GM19372 (cell line): ENCODE results near the gene CKLF.
A peak's percentile ranks its signal among the peaks of the same experiment; 100 is the strongest.
"Not testable (repeated sequence)": the region's sequence is repeated elsewhere in the genome, so short reads cannot be mapped to it uniquely, and the experiment has no call there.

ENCODE experiments used
- ATAC-seq: cut with Tn5 transposase; IDR thresholded peaks from one replicate; pipeline ENCODE4 v1.9.1; 2021; ENCODE audit warnings: mild to moderate bottlenecking, low read depth, moderate library complexity; ENCODE audit not compliant: unreplicated experiment

Gene CKLF

DNA sequence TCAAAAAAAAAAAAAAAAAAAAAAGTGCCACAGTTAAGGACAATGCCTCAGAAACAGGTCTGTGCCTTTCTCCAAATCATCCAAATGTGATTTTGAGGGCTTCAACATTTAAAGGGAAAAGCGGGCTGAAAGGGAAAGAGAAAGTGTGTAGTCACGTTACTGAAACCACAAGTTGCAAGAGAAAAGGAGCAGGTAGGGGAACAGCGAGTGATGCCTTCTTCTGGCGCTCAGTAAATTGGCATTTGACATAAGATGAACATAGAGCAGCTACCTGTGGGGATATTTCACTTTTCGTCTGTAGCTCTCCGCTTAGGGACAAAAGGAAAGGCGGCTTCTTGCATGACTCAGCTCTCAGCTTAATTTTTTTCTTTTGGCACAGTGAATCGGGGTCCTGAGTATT is 37.9 kb downstream of the CKLF start:
- no peak for ATAC-seq

DNA sequence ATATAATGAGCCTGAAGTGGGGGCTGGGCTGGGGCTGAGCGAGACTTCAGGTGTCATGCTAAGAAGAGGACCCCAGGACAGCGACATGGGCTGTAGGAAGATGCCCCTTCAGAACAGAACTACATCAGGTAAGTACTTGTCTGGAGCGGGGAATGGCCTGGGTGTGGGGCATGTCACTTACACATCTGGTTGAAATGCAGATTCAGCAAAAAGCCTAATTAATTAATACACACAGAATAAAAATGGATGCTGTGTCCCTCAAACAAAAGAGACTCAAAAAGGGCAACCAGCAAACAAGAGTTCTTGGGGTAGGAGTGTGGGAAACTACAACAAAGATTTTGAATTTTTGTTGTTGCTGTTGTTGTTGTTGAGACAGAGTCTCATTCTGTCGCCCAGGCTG is 38.6 kb downstream of the CKLF start:
- ATAC-seq: no peak

DNA sequence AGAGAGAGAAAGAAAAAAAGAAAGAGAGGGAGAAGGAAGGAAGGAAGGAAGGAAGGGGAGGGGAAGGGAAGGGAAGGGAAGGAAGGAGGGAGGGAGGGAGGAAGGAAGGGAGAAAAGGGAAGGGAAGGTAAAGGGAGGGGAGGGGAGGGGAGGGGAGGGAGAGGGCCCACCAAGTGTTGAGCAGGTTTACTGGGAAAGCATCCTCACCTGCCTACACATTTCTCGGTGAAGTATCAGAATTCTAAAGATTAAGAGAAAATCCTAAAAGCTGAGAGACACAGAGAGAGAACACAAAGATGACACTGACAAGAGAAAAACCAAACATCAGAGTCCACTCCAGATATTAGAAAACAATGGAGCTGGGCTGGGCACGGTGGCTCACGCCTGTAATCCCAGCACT is 39.9 kb downstream of the CKLF start:
- no peak for ATAC-seq

DNA sequence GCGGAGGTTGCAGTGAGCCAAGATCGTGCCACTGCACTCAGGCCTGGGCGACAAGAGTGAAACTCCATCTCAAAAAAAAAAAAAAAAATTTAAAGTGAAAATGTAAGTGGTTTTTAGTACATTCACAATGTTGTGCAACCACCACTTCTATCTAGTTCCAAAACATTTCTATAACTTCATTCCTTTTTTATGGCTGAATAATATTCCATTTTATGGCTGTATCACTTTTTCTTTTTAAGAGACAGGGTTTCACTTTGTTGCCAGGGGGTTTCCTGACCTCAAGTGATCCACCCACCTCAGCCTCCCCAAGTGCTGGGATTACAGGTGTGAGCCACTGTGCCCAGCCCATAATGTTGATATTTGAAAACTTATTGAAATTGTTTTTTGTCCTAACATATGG is 40.4 kb downstream of the CKLF start:
- no peak for ATAC-seq

DNA sequence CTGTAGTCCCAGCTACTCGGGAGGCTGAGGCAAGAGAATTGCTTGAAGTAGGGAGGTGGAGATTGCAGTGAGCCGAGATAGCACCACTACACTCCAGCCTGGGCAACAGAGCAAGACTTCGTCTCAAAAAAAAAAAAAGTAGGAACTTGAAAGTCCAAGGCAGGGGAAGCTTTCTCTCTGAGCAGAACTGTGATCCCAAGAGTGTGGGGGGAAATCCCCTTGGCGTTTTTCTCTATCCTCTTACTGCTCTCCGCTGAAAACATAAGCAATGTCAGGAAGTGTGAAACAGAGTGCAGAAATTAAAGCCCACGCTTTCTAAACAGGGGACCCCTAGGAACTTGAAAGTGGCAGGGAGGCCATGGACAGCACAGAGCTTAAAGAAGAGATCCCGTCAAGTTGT is 42.4 kb downstream of the CKLF start:
- no peak for ATAC-seq

DNA sequence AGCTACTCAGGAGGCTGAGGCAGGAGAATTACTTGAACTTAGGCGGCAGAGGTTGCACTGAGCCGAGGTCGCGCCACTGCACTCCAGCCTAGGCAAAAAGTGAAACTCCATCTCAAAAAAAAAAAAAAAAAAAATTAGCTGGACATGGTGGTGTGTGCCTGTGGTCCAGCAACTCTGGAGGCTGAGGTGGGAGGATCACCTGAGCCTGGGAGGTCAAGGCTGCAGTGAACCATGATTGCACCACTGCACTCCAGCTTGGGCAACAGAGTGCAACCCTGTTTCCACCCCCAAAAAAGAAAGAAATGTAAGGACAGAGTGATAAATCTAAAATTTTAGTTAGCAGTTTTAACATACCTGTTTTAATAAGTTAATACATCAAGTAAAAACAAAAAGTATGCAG is 44.2 kb downstream of the CKLF start:
- not testable (repeated sequence) for ATAC-seq

DNA sequence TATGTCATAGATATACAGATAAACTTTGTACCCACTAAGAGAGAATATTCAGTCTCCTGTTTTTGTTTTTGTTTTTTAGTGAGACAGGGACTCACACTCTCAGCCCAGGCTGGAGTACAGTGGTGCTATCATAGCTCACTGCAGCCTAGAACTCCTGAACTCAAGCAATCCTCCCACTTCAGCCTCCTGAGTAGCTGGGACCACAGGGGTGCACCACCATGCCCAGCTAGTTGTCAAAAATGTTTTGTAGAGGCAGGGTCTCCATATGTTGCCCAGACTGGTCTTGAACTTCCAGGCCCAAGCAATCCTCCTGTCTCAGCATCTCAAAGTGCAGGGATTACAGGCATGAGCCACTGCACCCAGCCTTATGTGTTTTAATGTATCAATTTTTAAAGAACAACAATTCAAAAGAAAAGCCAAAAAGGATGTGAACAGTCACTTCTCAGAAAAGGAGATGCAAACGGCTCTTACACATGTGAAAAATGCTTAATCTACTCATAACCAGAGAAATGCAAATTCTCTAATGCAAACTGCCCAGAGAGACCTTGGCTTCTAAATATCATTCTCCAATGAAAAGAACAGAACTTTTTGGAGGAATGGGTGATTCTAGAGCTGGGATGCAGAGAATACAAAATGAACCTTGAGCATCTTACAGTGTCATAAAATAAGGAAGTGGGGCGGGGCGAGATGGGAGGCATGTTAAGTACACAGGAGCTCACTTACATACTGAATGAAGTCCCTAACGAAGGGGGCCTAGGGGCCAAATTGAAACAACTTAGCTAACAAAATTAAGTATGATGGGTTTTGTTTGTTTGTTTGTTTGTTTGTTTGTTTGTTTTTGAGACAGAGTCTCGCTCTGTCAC is 44.8 kb downstream of the CKLF start:
- ATAC-seq: no peak

DNA sequence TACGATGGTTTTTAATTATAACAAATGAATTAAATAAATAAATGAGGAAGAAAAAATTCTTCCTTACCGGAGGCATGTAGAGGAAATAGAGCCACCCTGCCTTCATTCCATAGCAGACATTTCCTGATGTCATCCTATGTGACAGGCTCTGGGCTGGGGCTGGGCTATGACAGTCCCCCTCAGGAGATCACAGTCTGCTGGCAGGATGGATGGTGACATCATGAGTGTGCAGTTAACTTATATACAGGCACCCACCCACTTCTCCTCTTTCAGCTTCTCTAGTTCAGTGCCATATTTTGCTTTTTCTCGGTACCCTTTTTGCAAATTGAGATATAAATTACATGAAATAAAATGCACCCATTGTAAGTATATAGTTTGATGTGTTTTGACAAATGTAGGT is 45.7 kb downstream of the CKLF start:
- ATAC-seq: no peak

DNA sequence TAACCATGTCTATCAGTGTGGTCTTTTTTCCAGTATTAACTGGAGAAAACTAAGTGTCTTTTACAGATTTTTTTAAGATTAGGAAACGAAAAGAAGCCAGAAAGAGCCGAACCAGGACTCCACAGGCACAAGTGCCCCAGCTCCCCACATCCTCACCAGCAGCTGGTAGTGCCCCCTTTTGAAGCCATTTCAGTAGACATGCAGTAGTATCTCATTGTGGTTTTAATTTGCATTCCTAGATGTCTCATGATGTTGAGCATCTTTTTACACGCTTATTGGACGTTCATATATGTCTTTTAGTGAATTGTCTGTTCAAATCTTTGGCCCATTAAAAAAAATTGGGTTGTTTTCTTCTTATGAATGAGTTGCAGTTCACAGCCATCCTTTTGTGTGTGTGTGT is 47.4 kb downstream of the CKLF start:
- no peak for ATAC-seq

DNA sequence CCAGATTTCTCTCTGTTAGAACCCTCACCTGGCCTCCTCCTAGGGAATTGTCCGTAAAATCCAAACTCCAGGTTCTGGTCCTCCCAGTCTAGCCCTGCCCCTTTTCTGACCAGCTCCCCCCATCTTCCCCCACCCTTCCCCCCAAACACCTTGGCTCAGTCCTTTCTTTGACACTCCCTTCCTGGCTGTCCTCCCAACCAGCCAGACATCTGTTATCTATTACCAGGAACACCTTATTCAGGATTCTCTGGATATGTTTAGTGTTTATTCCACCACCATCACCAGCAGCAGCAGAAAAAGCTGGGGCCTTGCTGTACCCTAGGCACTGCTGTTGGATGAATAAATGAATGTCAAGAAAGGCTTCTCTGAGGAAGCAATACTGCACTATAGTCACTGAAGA is 48.1 kb downstream of the CKLF start:
- ATAC-seq: no peak

DNA sequence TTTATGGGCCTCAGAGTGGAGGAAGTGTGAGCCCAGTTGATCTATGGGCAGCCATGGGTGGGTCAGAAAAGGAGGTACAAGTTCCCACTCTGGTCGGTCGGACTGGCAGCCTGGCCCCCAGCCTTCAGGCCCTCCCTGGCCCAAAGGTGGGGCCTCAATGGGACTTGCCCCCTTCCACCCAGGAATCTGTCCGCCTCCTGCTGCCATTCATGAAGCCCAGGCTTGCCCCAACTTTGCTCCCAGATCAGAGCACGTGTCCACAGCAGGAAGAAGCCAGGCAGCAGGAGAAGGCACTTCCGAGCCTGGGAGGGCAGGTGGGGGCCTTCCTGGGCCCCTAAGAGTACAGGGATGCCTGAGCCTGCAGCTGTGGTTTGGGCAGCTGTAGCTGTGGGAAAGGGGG is 49.1 kb downstream of the CKLF start:
- no peak for ATAC-seq

DNA sequence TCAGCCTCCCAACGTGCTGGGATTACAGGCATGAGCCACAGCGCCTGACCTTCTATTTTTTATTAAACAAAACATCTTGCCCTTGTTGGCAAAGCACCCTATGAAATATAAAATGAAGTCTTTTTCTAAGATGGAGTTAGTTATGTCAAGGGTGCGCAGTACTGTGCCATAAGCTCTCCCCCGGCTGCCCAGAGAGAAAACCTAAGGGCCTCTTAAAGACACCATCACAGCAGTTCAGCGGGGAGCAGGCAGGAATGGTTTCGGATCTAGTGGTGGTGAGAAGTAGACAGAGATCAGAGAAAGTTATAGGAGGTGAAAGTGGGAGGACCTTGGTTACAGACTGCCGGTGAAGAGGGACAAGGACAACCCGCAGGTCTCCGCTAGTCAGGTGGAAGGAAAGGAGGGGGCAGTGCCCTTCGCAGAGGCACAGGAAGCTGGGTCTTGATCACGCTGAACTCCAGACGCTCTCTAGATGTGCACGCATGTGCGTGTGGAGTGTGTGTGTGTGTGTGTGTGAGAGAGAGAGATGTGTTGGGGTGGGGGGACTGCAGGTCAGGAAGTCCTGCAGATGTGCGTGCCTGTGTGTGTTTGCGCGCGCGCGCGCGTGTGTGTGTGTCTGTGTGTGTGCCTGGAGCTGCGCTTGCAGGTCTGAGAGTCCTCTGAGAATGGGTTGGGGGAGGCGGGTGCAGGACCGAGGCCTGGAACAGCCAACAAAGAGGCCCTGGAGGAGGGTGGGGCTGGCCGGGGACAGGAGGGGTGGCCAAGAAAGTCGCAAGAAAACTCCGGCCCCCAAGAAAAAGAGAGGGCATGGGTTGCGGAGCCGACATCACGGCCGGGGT is 51.4 kb downstream of the CKLF start:
- no peak for ATAC-seq

DNA sequence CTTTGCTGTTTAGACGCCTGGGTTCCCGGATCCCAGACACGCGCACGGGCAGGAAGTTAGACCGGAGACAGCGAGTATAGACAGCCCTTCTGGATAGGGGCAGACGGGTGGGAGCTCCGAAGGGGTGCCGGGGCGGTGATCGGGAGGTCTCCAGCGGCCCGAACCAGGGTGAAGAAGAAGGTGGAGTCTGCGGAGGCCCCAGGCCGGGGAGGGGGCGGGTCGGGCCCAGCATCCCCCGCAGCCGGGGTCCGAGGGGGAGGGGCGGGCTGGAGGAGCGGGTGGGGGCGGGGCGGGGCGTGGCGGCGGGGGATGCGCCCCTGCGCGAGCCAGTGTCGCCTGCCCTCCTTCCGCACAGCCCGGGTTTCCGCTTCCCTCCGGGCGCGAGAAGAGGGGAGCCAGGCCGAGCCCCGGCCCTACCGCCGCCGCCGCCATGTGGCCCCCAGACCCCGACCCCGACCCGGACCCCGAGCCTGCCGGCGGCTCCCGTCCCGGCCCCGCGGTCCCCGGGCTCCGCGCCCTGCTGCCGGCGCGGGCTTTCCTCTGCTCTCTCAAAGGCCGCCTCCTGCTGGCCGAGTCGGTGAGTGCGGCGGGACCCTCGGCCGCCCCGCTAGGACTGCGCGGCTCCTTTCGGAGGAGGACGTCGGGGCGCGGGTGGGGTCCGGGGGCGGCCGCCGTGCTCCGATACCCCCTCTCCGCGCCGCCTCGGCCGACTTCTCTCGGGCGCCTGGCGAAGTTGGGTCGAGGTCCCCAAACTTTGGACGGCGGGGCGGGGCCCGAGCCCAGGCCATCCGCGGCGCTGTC is 52.2 kb downstream of the CKLF start, which contains the start of gene CMTM3:
TSS of gene CMTM3 (plus strand) at position 329 of the 801 bp plus-strand sequence. CDS start at position 431, 102 bp downstream.
- ATAC-seq: peak; percentile 55

DNA sequence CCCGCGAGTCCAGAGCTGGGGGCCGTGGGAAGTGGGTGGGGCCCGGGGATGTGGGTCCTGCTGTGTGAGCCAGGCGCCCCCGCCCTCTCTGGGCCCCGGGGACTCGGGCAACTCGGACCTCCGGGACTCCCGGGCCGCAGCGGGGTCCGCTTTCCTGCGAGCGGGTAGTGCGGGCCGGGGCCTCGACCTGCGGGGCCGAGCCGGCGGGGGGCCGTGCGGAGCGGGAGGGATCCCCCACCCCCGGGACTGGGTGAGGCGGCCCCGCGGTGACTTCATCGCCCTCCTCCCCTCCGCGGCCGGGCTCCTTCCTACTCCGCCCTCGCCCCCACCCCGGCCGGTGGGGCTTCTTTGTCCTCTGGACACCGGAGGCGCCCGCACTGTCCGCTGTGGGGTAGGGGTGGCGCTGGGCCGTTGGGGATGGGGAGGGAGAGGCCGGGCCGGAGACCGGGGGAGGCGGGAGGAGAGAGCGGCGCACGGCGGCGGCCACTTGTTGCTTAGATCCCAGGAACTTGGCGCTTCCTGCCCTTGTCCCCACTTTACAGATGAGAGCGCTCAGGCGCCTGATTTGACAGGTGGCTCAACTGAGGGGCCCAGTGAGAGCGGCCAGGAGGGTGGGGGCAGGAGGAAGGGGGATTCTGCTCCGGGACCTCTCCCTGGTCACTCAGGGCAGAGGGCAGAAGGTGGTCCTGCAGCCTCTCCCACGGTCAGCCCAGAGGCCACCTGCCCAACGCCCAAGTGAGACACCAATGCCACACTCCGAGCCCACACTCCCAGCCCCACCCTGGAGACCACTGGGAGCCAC is 53.0 kb downstream of the CKLF start:
- peak; percentile 16 for ATAC-seq

DNA sequence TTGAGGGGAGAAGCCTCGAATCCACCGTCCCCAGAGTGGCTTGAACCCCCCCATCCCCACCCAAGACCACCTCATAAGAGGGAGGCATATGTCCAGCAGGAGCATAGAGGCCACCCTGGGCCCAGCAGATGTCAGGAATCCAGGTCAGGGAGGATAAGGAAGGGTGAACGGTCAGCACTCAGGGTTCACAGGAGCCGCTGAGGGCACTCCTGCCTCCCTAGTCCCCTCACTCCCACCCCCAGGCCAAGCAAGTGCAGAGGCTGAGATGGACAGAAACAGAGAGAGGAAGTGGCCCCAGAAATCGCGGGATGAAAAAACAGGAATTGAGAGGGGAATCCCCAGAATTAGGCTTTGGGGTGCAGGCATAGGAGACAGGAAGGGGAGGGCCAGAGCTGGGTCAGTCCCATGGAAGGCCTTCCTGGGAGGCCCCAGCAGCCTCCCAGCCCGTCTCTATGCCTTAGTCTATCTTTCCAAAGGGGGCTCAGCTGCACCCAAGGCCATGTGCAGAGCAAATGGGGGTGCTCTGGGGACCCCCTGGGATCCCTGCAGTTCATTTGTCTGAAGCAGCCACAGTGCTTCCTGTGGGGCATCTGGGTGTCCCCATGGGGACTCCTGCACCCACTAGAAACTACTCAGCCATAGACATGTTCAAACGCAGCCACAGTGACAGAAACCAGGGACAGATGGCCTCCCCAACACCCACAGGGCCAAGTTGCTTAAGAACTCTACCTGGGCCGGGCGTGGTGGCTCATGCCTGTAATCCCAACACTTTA is 53.8 kb downstream of the CKLF start:
- peak; percentile 31 for ATAC-seq

DNA sequence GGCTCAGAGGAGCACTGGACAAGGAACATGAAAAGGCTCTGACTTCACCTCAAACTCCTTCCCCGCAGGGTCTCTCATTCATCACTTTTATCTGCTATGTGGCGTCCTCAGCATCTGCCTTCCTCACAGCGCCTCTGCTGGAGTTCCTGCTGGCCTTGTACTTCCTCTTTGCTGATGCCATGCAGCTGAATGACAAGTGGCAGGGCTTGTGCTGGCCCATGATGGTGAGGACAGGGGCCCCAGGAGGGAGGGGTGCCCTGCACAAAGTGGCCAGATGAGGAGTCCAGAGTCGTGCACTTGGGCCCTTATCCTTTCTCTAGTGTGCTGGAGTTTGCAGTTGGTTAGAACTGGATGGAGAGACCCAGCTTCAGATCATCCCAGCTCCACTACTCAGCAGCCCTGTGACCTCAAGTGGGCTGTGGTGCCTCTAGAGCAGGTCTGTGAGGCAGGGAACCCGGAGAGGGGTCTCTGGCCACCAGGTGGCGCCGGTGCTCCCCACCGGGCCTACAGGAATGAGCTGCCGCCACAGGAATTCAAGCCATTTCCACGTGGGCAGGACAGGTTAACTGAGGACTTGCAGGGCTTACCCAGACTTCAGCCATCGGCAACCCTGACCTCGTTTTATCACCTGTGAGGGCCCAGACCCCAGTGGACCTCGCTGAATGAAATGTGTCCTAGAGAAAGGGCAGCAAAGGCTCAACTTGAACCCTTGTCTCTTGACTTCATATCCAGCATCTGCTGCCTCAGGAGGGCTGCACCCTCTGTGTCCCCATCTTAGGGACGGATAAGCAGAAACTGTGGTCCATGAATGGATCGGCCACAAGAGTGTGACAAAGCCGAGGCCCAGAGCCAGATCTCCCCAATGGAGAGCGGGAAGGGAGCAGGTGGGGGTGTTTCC is 56.1 kb downstream of the CKLF start:
- no peak for ATAC-seq

DNA sequence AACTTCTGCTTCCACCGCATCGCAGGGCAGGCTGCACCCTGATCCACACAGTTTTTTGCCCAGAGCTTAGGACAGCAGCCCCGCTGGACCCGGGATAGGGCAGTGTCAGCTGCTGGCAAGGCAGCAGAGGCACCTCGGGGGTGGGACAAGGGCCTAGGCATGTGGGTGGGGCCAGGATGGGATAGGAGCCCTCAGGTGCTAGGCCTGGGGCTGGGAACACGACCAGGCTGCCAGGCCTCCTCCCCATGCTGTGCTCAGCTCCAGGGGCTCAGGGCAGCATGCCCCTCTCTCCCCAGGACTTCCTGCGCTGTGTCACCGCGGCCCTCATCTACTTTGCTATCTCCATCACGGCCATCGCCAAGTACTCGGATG is 56.7 kb downstream of the CKLF start:
- no peak for ATAC-seq

DNA sequence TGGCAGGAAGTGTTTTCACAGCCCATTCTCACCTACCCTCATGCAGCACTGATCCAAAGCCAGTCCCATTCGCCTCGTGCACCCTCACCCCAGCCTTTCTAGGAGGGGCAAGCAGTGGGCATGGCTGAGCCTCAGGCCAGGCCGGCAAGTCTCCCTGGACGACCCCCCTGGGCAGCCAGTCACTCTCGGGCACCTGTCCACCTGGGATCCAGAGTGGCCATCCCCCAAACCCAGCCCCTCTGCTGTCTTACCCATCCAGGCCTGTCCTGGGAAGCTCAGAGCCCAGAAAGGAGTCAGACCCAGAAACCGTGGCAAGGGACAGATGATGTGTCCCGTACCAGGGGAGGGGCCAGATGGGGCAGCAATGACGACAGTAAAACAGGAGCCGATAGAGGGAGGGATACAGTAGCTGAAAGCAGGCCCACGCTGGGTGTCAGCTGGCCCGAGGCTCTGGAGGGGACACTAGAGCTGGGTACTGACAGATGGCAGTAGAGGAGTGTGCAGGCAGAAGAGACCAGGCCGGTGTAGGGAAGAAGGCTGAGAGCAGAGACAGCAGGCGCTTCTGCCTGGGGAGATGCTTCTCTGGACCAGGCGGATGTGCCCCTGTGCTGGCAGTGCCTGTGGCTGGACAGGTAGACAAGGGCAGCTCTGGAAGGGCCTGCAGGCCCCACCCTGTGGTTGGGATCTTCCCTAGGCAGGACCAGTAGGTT is 57.9 kb downstream of the CKLF start:
- no peak for ATAC-seq
